ENCODE data around the gene MGMT.

MGMT gene

GRCh38 chr10:129727495-129727894 is 260.5 kb downstream of the MGMT start:
- H3K79me2 ChIP-seq (ENCODE audit: low read length) = no peaks in the 10 kb centered on the region
- no peaks in the 10 kb centered on the region for H3K9me3 ChIP-seq (replicated peaks; ENCODE audit: insufficient read depth, low read length)
- no peak overlapping the region for H3K4me3 ChIP-seq (ENCODE audit: low read length)
- no peaks in the 10 kb centered on the region for H3K27me3 ChIP-seq (replicated peaks; ENCODE audit: insufficient read depth, low read length)
- no peak overlapping the region for H2AFZ ChIP-seq (ENCODE audit: low read length)
- TF ChIP-seq EZH2 (optimal IDR thresholded peaks at IDR 0.05; ENCODE audit: low read depth, low read length) (no peak), EZH2phosphoT487 (IDR thresholded peaks at IDR 0.05; ENCODE audit: low read length) (no peak)
- TF ChIP-seq, protein P1, sequence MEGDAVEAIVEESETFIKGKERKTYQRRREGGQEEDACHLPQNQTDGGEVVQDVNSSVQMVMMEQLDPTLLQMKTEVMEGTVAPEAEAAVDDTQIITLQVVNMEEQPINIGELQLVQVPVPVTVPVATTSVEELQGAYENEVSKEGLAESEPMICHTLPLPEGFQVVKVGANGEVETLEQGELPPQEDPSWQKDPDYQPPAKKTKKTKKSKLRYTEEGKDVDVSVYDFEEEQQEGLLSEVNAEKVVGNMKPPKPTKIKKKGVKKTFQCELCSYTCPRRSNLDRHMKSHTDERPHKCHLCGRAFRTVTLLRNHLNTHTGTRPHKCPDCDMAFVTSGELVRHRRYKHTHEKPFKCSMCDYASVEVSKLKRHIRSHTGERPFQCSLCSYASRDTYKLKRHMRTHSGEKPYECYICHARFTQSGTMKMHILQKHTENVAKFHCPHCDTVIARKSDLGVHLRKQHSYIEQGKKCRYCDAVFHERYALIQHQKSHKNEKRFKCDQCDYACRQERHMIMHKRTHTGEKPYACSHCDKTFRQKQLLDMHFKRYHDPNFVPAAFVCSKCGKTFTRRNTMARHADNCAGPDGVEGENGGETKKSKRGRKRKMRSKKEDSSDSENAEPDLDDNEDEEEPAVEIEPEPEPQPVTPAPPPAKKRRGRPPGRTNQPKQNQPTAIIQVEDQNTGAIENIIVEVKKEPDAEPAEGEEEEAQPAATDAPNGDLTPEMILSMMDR (IDR thresholded peaks at IDR 0.05; ENCODE audit: low read length) = no peak
- H3K9ac ChIP-seq (ENCODE audit: low read length) = no peak overlapping the region
- no peaks in the 10 kb centered on the region for H3K9me2 ChIP-seq (replicated peaks; ENCODE audit: insufficient read depth, low read length)
- no peak overlapping the region for H3K27ac ChIP-seq (ENCODE audit: low read length)
- H4K20me1 ChIP-seq (ENCODE audit: insufficient read depth, low read length) = no peaks in the 10 kb centered on the region
- H3K4me1 ChIP-seq (ENCODE audit: low read length) = no peaks in the 10 kb centered on the region
- DNase-seq = no peak
- H3F3A ChIP-seq (ENCODE audit: insufficient read depth, low read length) = no peaks in the 10 kb centered on the region
- H3K4me2 ChIP-seq (ENCODE audit: low read depth, low read length) = no peak overlapping the region
- no peaks in the 10 kb centered on the region for H3K36me3 ChIP-seq (replicated peaks; ENCODE audit: insufficient read depth, low read length)

DNA sequence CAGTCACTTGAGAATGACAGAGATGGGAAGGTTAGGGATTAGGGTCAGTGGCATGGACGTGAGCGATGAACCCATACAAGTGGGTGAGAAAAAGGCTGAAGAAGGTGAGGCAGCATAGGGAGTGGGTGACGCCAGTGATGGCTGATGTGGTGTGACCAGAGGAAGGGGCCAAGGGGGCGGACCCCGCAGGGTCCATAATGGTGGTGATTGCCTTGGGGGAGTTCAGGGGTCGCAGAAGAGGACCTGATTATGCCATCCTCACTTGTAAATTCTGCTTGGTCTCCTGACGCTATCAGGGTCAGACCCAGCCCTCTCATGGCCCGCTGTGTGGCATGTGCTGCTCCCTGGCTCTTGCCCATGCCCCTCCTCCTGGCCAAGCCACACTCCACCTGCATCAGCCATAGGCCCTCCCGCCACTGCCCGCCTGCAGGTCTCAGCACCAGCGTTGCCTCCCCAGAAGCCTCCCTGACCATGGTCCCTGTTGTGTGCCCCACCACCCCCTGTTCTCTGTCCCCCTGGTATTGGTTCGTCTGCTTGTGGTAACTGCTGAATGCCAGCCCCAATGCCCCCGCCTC is 261.3 kb downstream of the MGMT start:
- Histone ChIP-seq H3K4me3 (ENCODE audit: low read length) (no peak overlapping the region), H3K79me2 (ENCODE audit: low read length) (no peaks in the 10 kb centered on the region), H3K4me1 (ENCODE audit: low read length) (no peaks in the 10 kb centered on the region), H3F3A (ENCODE audit: insufficient read depth, low read length) (no peaks in the 10 kb centered on the region), H3K9me2 (replicated peaks; ENCODE audit: insufficient read depth, low read length) (no peaks in the 10 kb centered on the region), H3K9ac (ENCODE audit: low read length) (no peak overlapping the region), H3K27ac (ENCODE audit: low read length) (no peak overlapping the region), H3K4me2 (ENCODE audit: low read depth, low read length) (no peak overlapping the region), H4K20me1 (ENCODE audit: insufficient read depth, low read length) (no peaks in the 10 kb centered on the region), H3K36me3 (replicated peaks; ENCODE audit: insufficient read depth, low read length) (no peaks in the 10 kb centered on the region), H2AFZ (ENCODE audit: low read length) (no peak overlapping the region), H3K27me3 (replicated peaks; ENCODE audit: insufficient read depth, low read length) (no peaks in the 10 kb centered on the region), H3K9me3 (replicated peaks; ENCODE audit: insufficient read depth, low read length) (no peaks in the 10 kb centered on the region)
- no peak for DNase-seq
- TF ChIP-seq, protein P1 (IDR thresholded peaks at IDR 0.05; ENCODE audit: low read length) = no peak
- TF ChIP-seq EZH2 (optimal IDR thresholded peaks at IDR 0.05; ENCODE audit: low read depth, low read length) (no peak), EZH2phosphoT487 (IDR thresholded peaks at IDR 0.05; ENCODE audit: low read length) (no peak)

DNA sequence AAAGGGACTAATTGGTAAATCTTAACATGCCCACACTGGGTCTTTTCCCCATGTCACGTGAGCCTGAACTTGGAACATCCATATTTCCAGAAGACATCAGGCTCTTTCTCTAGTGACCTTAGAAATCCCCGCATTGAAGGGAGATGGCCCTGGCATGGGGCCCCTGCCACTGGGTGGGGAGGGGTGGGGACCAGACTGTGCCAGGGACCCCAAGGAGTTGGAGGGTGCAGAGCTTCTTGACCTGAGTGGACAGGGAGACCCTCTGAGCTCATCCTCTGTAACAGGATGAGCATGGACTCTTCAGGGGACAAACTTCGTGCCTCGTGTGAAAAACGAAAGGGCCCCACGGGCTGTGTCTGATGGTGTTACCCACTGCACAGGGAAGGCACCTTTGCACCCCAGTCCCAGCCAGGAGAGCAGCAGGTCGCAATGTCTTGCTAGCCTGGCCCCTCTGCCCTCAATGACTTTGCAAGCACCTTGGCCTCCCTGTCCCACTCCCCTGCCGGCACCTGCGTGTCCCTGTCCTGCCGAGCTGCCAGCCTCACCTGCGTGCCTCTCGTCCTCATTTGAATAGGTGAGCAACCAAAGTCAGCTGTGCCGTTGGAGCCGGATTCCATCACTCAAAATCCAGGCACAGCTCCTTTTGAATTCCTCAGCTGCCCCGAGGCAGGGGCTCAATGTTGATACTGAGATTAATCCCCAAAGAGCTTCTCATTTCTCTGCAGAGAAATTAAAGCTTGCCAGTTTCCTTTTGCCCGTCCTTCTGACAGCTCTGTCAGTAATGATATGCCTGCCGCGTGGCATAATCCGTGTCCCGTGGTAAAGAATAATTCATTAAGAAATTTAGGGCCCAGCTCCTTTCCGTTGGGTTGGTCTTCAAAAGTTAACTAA is 262.1 kb downstream of the MGMT start:
- Histone ChIP-seq H3K36me3 (replicated peaks; ENCODE audit: insufficient read depth, low read length) (no peaks in the 10 kb centered on the region), H3K27me3 (replicated peaks; ENCODE audit: insufficient read depth, low read length) (no peaks in the 10 kb centered on the region), H3K4me3 (ENCODE audit: low read length) (no peak overlapping the region), H3K4me2 (ENCODE audit: low read depth, low read length) (no peak overlapping the region), H3K9ac (ENCODE audit: low read length) (no peak overlapping the region), H3K4me1 (ENCODE audit: low read length) (no peaks in the 10 kb centered on the region), H3K9me2 (replicated peaks; ENCODE audit: insufficient read depth, low read length) (no peaks in the 10 kb centered on the region), H2AFZ (ENCODE audit: low read length) (no peak overlapping the region), H3K27ac (ENCODE audit: low read length) (no peak overlapping the region), H4K20me1 (ENCODE audit: insufficient read depth, low read length) (no peaks in the 10 kb centered on the region), H3K9me3 (replicated peaks; ENCODE audit: insufficient read depth, low read length) (no peaks in the 10 kb centered on the region), H3F3A (ENCODE audit: insufficient read depth, low read length) (no peaks in the 10 kb centered on the region), H3K79me2 (ENCODE audit: low read length) (no peaks in the 10 kb centered on the region)
- no peak for DNase-seq
- TF ChIP-seq, protein P1 (IDR thresholded peaks at IDR 0.05; ENCODE audit: low read length) = no peak
- TF ChIP-seq EZH2phosphoT487 (IDR thresholded peaks at IDR 0.05; ENCODE audit: low read length) = no peak
- TF ChIP-seq EZH2 (optimal IDR thresholded peaks at IDR 0.05; ENCODE audit: low read depth, low read length) = no peak
